Left lung (tissue), 10 donors: Measurements from ENCODE around the gene SORCS3. TPM values are rescaled to one million over a fixed set of nuclear protein-coding genes. Genes with fewer than 3 reads are reported as not detected.

Experiments
- ATAC-seq: fragments of 200-7000 bp; cut with Tn5 transposase; one replicate; pipeline ENCODE4 v1.9.1; 2020; ENCODE audit warnings: moderate library complexity
- DNase-seq, 4 donors: peaks; one replicate each; pipeline ENCODE4 v3.0.0-alpha.2; 2013 to 2020
- H3K27ac ChIP-seq, 2 donors: fragments of 200-600 bp; sonication (generic) in 1 of 2; one replicate each; pipeline versions ENCODE4 v1.5.0 to v1.8.0; 2020 to 2021
- H3K27me3 ChIP-seq, 2 donors: fragments of 200-600 bp; sonication (generic) in 1 of 2; one replicate each; pipeline versions ENCODE4 v1.5.0 to v1.8.0; 2020 to 2021
- H3K36me3 ChIP-seq, 2 donors: fragments of 200-600 bp; sonication (generic) in 1 of 2; one replicate each; pipeline versions ENCODE4 v1.5.0 to v1.8.0; 2020 to 2021
- H3K4me1 ChIP-seq, 2 donors: fragments of 200-600 bp; one replicate each; pipeline ENCODE4 v1.8.0; 2021
- H3K4me3 ChIP-seq, 2 donors: fragments of 200-600 bp; sonication (generic) in 1 of 2; one replicate each; pipeline versions ENCODE4 v1.5.0 to v1.8.0; 2020 to 2021; ENCODE audit warnings: mild to moderate bottlenecking in 1 of 2
- H3K9me3 ChIP-seq, 2 donors: fragments of 200-600 bp; sonication (generic) in 1 of 2; one replicate each; pipeline versions ENCODE4 v1.5.0 to v1.8.0; 2020 to 2021
- CTCF ChIP-seq, 2 donors: fragments of 200-600 bp; sonication (generic) in 1 of 2; IDR thresholded peaks; one replicate each; pipeline versions ENCODE4 v1.5.0 to v1.8.0; 2021; ENCODE audit warnings: antibody characterized with exemption in 2 of 2
- intact Hi-C, 2 donors: fragments of 100-400 bp; cut with DNase I; formaldehyde crosslinking; loops; one replicate each; pipeline versions ENCODE4 v1.11.2 to v1.14.2; 2022
- polyA plus RNA-seq, 6 donors: library from polyadenylated mRNA; unstranded; fragments of 120-200 nt; gene quantifications; one replicate each; pipeline ENCODE4 v1.2.1, GENCODE V29; 2013; ENCODE audit not compliant: insufficient read length in 6 of 6
- total RNA-seq, 2 donors: library from RNA; stranded (reverse); fragmentation: NEBNext Ultra II Directional; extraction: Animal tissue kit (Norgen Biotek cat#: 25700); gene quantifications; one replicate each; pipeline ENCODE4 v1.2.1, GENCODE V29; 2021
- donor health status: DM: no; HTN: yes; CAD: no.
- donor health status: DM: no; HTN: no; CAD: no.

The SORCS3 gene
- total and polyA plus RNA-seq, 8 donors: 0.05 to 0.24 (median 0.06) TPM; not detected in 2

- DNase-seq (no peak), ATAC-seq (no peak)
- H3K27ac ChIP-seq: no peak overlapping the region
- H3K36me3 ChIP-seq: no peaks in the 10 kb centered on the region
- intact Hi-C loops: no loop called here
- H3K4me3 ChIP-seq: no peak overlapping the region
- H3K27me3 ChIP-seq: no peaks in the 10 kb centered on the region
- no peak for TF ChIP-seq CTCF (IDR thresholded peaks at IDR 0.05)
- no peaks in the 10 kb centered on the region for H3K9me3 ChIP-seq
- H3K4me1 ChIP-seq: no peaks in the 10 kb centered on the region
Observed at GRCh38 chr10:105243825-105244224, 602.7 kb downstream of the SORCS3 start.

- no peaks in the 10 kb centered on the region for H3K36me3 ChIP-seq
- intact Hi-C loops: no loop called here
- ATAC-seq: no peak
Observed at GRCh38 chr10:105247831-105248499, 606.9 kb downstream of the SORCS3 start.

GRCh38 chr10:105252911-105253310 lies 611.8 kb downstream of the SORCS3 start:
- Histone ChIP-seq H3K36me3 (no peaks in the 10 kb centered on the region), H3K9me3 (no peaks in the 10 kb centered on the region), H3K27me3 (no peaks in the 10 kb centered on the region), H3K4me1 (no peaks in the 10 kb centered on the region), H3K4me3 (no peak overlapping the region), H3K27ac (no peak overlapping the region)
- DNase-seq (no peak), ATAC-seq (peak; percentile 35)
- intact Hi-C loops: no loop called here
- no peak for TF ChIP-seq CTCF (IDR thresholded peaks at IDR 0.05)

More at GRCh38 chr10:105247831-105248499, 606.9 kb downstream of the SORCS3 start:
- Histone ChIP-seq H3K9me3 (no peaks in the 10 kb centered on the region), H3K27ac (no peak overlapping the region), H3K4me3 (no peak overlapping the region), H3K27me3 (no peaks in the 10 kb centered on the region), H3K4me1 (no peaks in the 10 kb centered on the region)
- TF ChIP-seq CTCF (IDR thresholded peaks at IDR 0.05): no peak
- no peak for DNase-seq

- intact Hi-C loops: no loop called here
- H3K9me3 ChIP-seq: no peaks in the 10 kb centered on the region
- no peak overlapping the region for H3K27ac ChIP-seq
- H3K4me1 ChIP-seq: no peaks in the 10 kb centered on the region
- no peak for ATAC-seq
- no peaks in the 10 kb centered on the region for H3K36me3 ChIP-seq
- TF ChIP-seq CTCF (IDR thresholded peaks at IDR 0.05): no peak
- H3K4me3 ChIP-seq: no peak overlapping the region
- H3K27me3 ChIP-seq: no peaks in the 10 kb centered on the region
- no peak for DNase-seq
Observed at GRCh38 chr10:105253515-105254212, 612.6 kb downstream of the SORCS3 start.

GRCh38 chr10:105258036-105258673 lies 617.1 kb downstream of the SORCS3 start:
- H3K9me3 ChIP-seq: no peaks in the 10 kb centered on the region
- H3K27ac ChIP-seq: no peak overlapping the region
- intact Hi-C loops: no loop called here
- no peaks in the 10 kb centered on the region for H3K4me1 ChIP-seq
- no peak for TF ChIP-seq CTCF (IDR thresholded peaks at IDR 0.05)
- no peak for ATAC-seq
- DNase-seq: no peak
- H3K4me3 ChIP-seq: no peak overlapping the region
- no peaks in the 10 kb centered on the region for H3K27me3 ChIP-seq
- no peaks in the 10 kb centered on the region for H3K36me3 ChIP-seq
